B cell (primary cell): ENCODE results near the gene SERPINB6.
"Not testable (repeated sequence)": the region's sequence is repeated elsewhere in the genome, so short reads cannot be mapped to it uniquely, and the experiment has no call there.

Experiments used
- CTCF ChIP-seq: fragments of 200-600 bp; IDR thresholded peaks from one replicate; pipeline ENCODE4 v1.8.0; 2022; ENCODE audit warnings: antibody characterized with exemption, mild to moderate bottlenecking
- EZH2 ChIP-seq: IDR thresholded peaks from 2 replicates; pipeline ENCODE4 v1.6.1; 2012; ENCODE audit warnings: borderline replicate concordance, low read depth, mild to moderate bottlenecking, moderate library complexity, low read length; ENCODE audit not compliant: insufficient read depth, poor library complexity, severe bottlenecking

DNA sequence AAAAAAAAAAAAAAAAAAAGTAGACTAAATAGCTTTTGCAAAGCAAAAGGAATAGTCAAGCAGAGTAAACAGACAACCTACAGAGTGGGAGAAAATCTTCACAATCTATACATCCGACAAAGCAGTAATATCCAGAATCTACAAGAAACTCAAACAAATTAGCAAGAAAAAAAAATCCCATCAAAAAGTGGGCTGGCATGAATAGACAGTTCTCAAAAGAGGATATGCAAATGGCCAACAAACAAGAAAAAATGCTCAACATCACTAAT, 786 bp upstream of the SERPINB6 start:
- not testable (repeated sequence) for TF ChIP-seq CTCF, EZH2
